GM23338 (cell line): ENCODE measurements around the gene BRDT. TPM values are rescaled to one million over a fixed set of nuclear protein-coding genes. Genes with fewer than 3 reads are reported as not detected.

Experiments
- ATAC-seq: fragments of 200-7000 bp; cut with Tn5 transposase; 3 replicates; pipeline ENCODE4 v1.9.1; 2020
- DNase-seq: peaks from one replicate; pipeline ENCODE4 v3.0.0-alpha.2; 2015; ENCODE audit warnings: low spot score
- H2AFZ ChIP-seq: fragments of 200-600 bp; sonication (generic); 2 replicates; pipeline ENCODE4 v1.8.0; 2016; ENCODE audit warnings: antibody characterized with exemption, mild to moderate bottlenecking, moderate library complexity
- H3F3A ChIP-seq: fragments of 200-600 bp; sonication (generic); replicated peaks from 2 replicates; pipeline ENCODE4 v1.8.0; 2017; ENCODE audit warnings: antibody characterized with exemption, mixed run types, low read depth
- H3K27ac ChIP-seq: fragments of 200-600 bp; sonication (generic); 2 replicates; pipeline ENCODE4 v1.6.1; 2016; ENCODE audit warnings: low read depth
- H3K27me3 ChIP-seq: fragments of 200-600 bp; sonication (generic); 2 replicates; pipeline ENCODE4 v1.8.0; 2016; ENCODE audit warnings: mild to moderate bottlenecking, mixed run types, moderate library complexity; ENCODE audit not compliant: insufficient read depth
- H3K36me3 ChIP-seq: fragments of 200-600 bp; sonication (generic); 2 replicates; pipeline ENCODE4 v1.8.0; 2016; ENCODE audit warnings: mild to moderate bottlenecking; ENCODE audit not compliant: insufficient read depth
- H3K4me1 ChIP-seq: fragments of 200-600 bp; sonication (generic); 2 replicates; pipeline ENCODE4 v1.8.0; 2016; ENCODE audit warnings: mild to moderate bottlenecking, moderate library complexity; ENCODE audit not compliant: insufficient read depth
- H3K4me2 ChIP-seq: fragments of 200-600 bp; sonication (generic); 2 replicates; pipeline ENCODE4 v1.7.1; 2017; ENCODE audit warnings: mixed run types
- H3K4me3 ChIP-seq: fragments of 200-600 bp; sonication (generic); 2 replicates; pipeline ENCODE4 v1.6.1; 2016; ENCODE audit warnings: mixed run types
- H3K79me2 ChIP-seq: fragments of 200-600 bp; sonication (generic); replicated peaks from 2 replicates; pipeline ENCODE4 v1.8.0; 2017; ENCODE audit warnings: mild to moderate bottlenecking; ENCODE audit not compliant: insufficient read depth
- H3K9me2 ChIP-seq: fragments of 200-600 bp; sonication (generic); 2 replicates; pipeline ENCODE4 v1.8.0; 2017; ENCODE audit not compliant: insufficient read depth
- H4K20me1 ChIP-seq: fragments of 200-600 bp; sonication (generic); replicated peaks from 2 replicates; pipeline ENCODE4 v1.8.0; 2017; ENCODE audit warnings: mild to moderate bottlenecking; ENCODE audit not compliant: insufficient read depth
- H3K27ac Mint-ChIP-seq: 2 replicates; pipeline ENCODE4 v1.8.0; 2020; ENCODE audit warnings: inconsistent platforms, mild to moderate bottlenecking, moderate library complexity, mixed read lengths
- H3K27me3 Mint-ChIP-seq: 3 replicates; pipeline ENCODE4 v1.8.0; 2022; ENCODE audit warnings: low read depth, mild to moderate bottlenecking, moderate library complexity, mixed read lengths, inconsistent platforms; ENCODE audit not compliant: insufficient read depth, poor library complexity
- H3K36me3 Mint-ChIP-seq: 3 replicates; pipeline ENCODE4 v1.8.0; 2021; ENCODE audit warnings: low read depth, mild to moderate bottlenecking, inconsistent platforms, moderate library complexity, mixed read lengths
- H3K4me1 Mint-ChIP-seq: 3 replicates; pipeline ENCODE4 v1.8.0; 2020; ENCODE audit warnings: mild to moderate bottlenecking, inconsistent platforms, mixed read lengths
- H3K4me3 Mint-ChIP-seq: 3 replicates; pipeline ENCODE4 v1.8.0; 2021; ENCODE audit warnings: moderate library complexity, mild to moderate bottlenecking, inconsistent platforms, mixed read lengths
- H3K9me3 Mint-ChIP-seq: 3 replicates; pipeline ENCODE4 v1.8.0; 2020; ENCODE audit warnings: moderate library complexity, mild to moderate bottlenecking, inconsistent platforms, mixed read lengths
- polyA plus RNA-seq: library from polyadenylated mRNA; unstranded; fragments of >200 nt; fragmentation: Nextera tagmentation; extraction: Ambion mirVana; gene quantifications from 2 replicates; pipeline ENCODE4 v1.2.1, GENCODE V29; 2016
- total RNA-seq: library from RNA; depleted of rRNA; stranded (reverse); fragments of >200 nt; shearing (Covaris generic); gene quantifications from 2 replicates; pipeline ENCODE4 v1.2.3, GENCODE V29; 2014; rRNA removed
- TF ChIP-seq, protein P1 (sequence below): IDR thresholded peaks from 2 replicates; pipeline ENCODE4 v1.6.1; 2016; ENCODE audit warnings: antibody characterized with exemption

The BRDT gene
- total and polyA plus RNA-seq, 2 experiments from 2014 or later, result 0.58 to 0.80 TPM

DNA sequence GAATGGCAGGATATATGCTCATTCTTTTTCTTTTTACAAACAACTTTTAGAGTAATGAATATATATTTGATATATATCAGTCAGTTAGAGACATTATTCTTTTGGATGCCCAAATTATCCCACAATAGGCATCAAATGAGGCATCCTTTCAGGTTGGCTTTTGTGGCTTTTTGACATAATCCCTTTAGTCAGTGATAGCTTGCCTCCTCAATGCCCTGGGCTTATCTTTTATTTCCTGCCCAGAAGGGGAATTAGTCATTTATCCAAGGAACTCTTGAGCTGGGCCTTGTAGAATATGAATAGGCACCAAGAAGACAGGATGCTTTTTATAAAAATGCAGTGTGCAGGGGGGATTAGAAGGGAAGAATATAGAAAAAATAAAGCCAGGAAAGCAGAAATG lies 102.7 kb downstream of the BRDT start:
- Mint-ChIP-seq H3K27ac (no peak overlapping the region), H3K36me3 (no peaks in the 10 kb centered on the region), H3K9me3 (no peaks in the 10 kb centered on the region), H3K27me3 (peaks cover 1% of the 10 kb centered on the region), H3K4me1 (no peaks in the 10 kb centered on the region), H3K4me3 (no peak overlapping the region)
- Histone ChIP-seq H2AFZ (no peak overlapping the region), H4K20me1 (no peaks in the 10 kb centered on the region), H3K4me2 (no peak overlapping the region), H3K9me2 (no peaks in the 10 kb centered on the region), H3K27ac (no peak overlapping the region), H3F3A (no peaks in the 10 kb centered on the region), H3K4me1 (no peaks in the 10 kb centered on the region), H3K36me3 (no peaks in the 10 kb centered on the region), H3K27me3 (no peaks in the 10 kb centered on the region), H3K79me2 (no peaks in the 10 kb centered on the region), H3K4me3 (no peak overlapping the region)
- ATAC-seq, result no peak
- TF ChIP-seq, protein P1, sequence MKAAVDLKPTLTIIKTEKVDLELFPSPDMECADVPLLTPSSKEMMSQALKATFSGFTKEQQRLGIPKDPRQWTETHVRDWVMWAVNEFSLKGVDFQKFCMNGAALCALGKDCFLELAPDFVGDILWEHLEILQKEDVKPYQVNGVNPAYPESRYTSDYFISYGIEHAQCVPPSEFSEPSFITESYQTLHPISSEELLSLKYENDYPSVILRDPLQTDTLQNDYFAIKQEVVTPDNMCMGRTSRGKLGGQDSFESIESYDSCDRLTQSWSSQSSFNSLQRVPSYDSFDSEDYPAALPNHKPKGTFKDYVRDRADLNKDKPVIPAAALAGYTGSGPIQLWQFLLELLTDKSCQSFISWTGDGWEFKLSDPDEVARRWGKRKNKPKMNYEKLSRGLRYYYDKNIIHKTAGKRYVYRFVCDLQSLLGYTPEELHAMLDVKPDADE, result no peak
- no peak for DNase-seq

Other genes starting within 250 kb of the BRDT start
- gene TGFBR3, start 63.2 kb upstream of the BRDT start, total RNA-seq, result 2.1 and 2.9 TPM in 2 replicates
- gene TGFBR3, start 63.2 kb upstream of the BRDT start, polyA plus RNA-seq, result 1.2 and 1.7 TPM in 2 replicates
- gene EPHX4, start 80.6 kb downstream of the BRDT start, total RNA-seq, result 1.1 TPM in 1 of 2 replicates, not detected in the other
- gene EPHX4, start 80.6 kb downstream of the BRDT start, polyA plus RNA-seq, result 1.1 and 1.3 TPM in 2 replicates
- gene SETSIP, start 126.0 kb downstream of the BRDT start, total RNA-seq, result 0.89 and 0.94 TPM in 2 replicates
- 0.68 and 0.92 TPM in 2 replicates for gene SETSIP, start 126.0 kb downstream of the BRDT start, polyA plus RNA-seq
- gene BTBD8, start 130.9 kb downstream of the BRDT start, total RNA-seq, result 2.3 and 4.1 TPM in 2 replicates
- 2.9 and 3.0 TPM in 2 replicates for gene BTBD8, start 130.9 kb downstream of the BRDT start, polyA plus RNA-seq